Measurements from ENCODE around the gene NUP160.
"Not testable (repeated sequence)": the region's sequence is repeated elsewhere in the genome, so short reads cannot be mapped to it uniquely, and the experiment has no call there.

The NUP160 gene

GRCh38 chr11:47784785-47785381 is 63.3 kb downstream of the NUP160 start:
- H3K9ac ChIP-seq (ENCODE audit: low read depth, low read length) = no peak overlapping the region
- H3K4me2 ChIP-seq (ENCODE audit: low read length) = no peak overlapping the region
- H3K4me3 ChIP-seq (ENCODE audit: low read length) = no peak overlapping the region
- peaks cover 47% of the 10 kb centered on the region for H3K36me3 ChIP-seq (ENCODE audit: insufficient read depth, low read length)
- no peaks in the 10 kb centered on the region for H3K9me3 ChIP-seq (replicated peaks; ENCODE audit: low read length)
- H3K4me1 ChIP-seq (ENCODE audit: control insufficient read depth, insufficient read depth, low read length) = peaks cover 8% of the 10 kb centered on the region
- H3K27me3 ChIP-seq (ENCODE audit: control insufficient read depth, insufficient read depth, low read length) = no peaks in the 10 kb centered on the region

GRCh38 chr11:47783087-47783610 is 65.0 kb downstream of the NUP160 start:
- Histone ChIP-seq H3K9me3 (replicated peaks; ENCODE audit: low read length) (no peaks in the 10 kb centered on the region), H3K27me3 (ENCODE audit: control insufficient read depth, insufficient read depth, low read length) (no peaks in the 10 kb centered on the region), H3K4me2 (ENCODE audit: low read length) (no peak overlapping the region), H3K4me1 (ENCODE audit: control insufficient read depth, insufficient read depth, low read length) (peaks cover 3% of the 10 kb centered on the region), H3K36me3 (ENCODE audit: insufficient read depth, low read length) (peaks cover 65% of the 10 kb centered on the region), H3K9ac (ENCODE audit: low read depth, low read length) (no peak overlapping the region), H3K4me3 (ENCODE audit: low read length) (no peak overlapping the region)

GRCh38 chr11:47778878-47779483 is 69.2 kb downstream of the NUP160 start:
- Histone ChIP-seq H3K4me1 (ENCODE audit: control insufficient read depth, insufficient read depth, low read length) (no peaks in the 10 kb centered on the region), H3K36me3 (ENCODE audit: insufficient read depth, low read length) (peaks cover 51% of the 10 kb centered on the region), H3K4me2 (ENCODE audit: low read length) (no peak overlapping the region), H3K4me3 (ENCODE audit: low read length) (no peak overlapping the region), H3K9me3 (replicated peaks; ENCODE audit: low read length) (no peaks in the 10 kb centered on the region), H3K9ac (ENCODE audit: low read depth, low read length) (no peak overlapping the region), H3K27me3 (ENCODE audit: control insufficient read depth, insufficient read depth, low read length) (no peaks in the 10 kb centered on the region)

- H3K27me3 ChIP-seq (ENCODE audit: control insufficient read depth, insufficient read depth, low read length) = no peaks in the 10 kb centered on the region
- no peaks in the 10 kb centered on the region for H3K9me3 ChIP-seq (replicated peaks; ENCODE audit: low read length)
- H3K36me3 ChIP-seq (ENCODE audit: insufficient read depth, low read length) = peaks cover 35% of the 10 kb centered on the region
- no peaks in the 10 kb centered on the region for H3K4me1 ChIP-seq (ENCODE audit: control insufficient read depth, insufficient read depth, low read length)
- H3K9ac ChIP-seq (ENCODE audit: low read depth, low read length) = no peak overlapping the region
- no peak overlapping the region for H3K4me3 ChIP-seq (ENCODE audit: low read length)
- no peak overlapping the region for H3K4me2 ChIP-seq (ENCODE audit: low read length)
These were observed 72.8 kb downstream of the NUP160 start for GRCh38 chr11:47775240-47775869.

- Histone ChIP-seq H3K27me3 (ENCODE audit: control insufficient read depth, insufficient read depth, low read length) (no peaks in the 10 kb centered on the region), H3K4me2 (ENCODE audit: low read length) (no peak overlapping the region), H3K9ac (ENCODE audit: low read depth, low read length) (no peak overlapping the region), H3K9me3 (replicated peaks; ENCODE audit: low read length) (no peaks in the 10 kb centered on the region), H3K4me3 (ENCODE audit: low read length) (no peak overlapping the region), H3K4me1 (ENCODE audit: control insufficient read depth, insufficient read depth, low read length) (no peaks in the 10 kb centered on the region), H3K36me3 (ENCODE audit: insufficient read depth, low read length) (peaks cover 21% of the 10 kb centered on the region)
These were observed 74.3 kb downstream of the NUP160 start for GRCh38 chr11:47773882-47774281.

- H3K4me1 ChIP-seq (ENCODE audit: control insufficient read depth, insufficient read depth, low read length) = peaks cover 18% of the 10 kb centered on the region
- H3K9me3 ChIP-seq (replicated peaks; ENCODE audit: low read length); H3K27me3 ChIP-seq (ENCODE audit: control insufficient read depth, insufficient read depth, low read length); H3K4me3 ChIP-seq (ENCODE audit: low read length); H3K4me2 ChIP-seq (ENCODE audit: low read length); H3K9ac ChIP-seq (ENCODE audit: low read depth, low read length); H3K36me3 ChIP-seq (ENCODE audit: insufficient read depth, low read length): not testable (repeated sequence)
These were observed 78.6 kb downstream of the NUP160 start for GRCh38 chr11:47769556-47769955.

GRCh38 chr11:47768101-47768612 is 80.0 kb downstream of the NUP160 start:
- peak overlapping the region; percentile 89 for H3K4me2 ChIP-seq (ENCODE audit: low read length)
- peaks cover 18% of the 10 kb centered on the region for H3K36me3 ChIP-seq (ENCODE audit: insufficient read depth, low read length)
- peaks cover 19% of the 10 kb centered on the region for H3K4me1 ChIP-seq (ENCODE audit: control insufficient read depth, insufficient read depth, low read length)
- no peaks in the 10 kb centered on the region for H3K27me3 ChIP-seq (ENCODE audit: control insufficient read depth, insufficient read depth, low read length)
- peak overlapping the region; percentile 68 for H3K4me3 ChIP-seq (ENCODE audit: low read length)
- no peaks in the 10 kb centered on the region for H3K9me3 ChIP-seq (replicated peaks; ENCODE audit: low read length)
- peak overlapping the region; percentile 96 for H3K9ac ChIP-seq (ENCODE audit: low read depth, low read length)

- Histone ChIP-seq H3K4me2 (ENCODE audit: low read length) (peak overlapping the region; percentile 75), H3K9ac (ENCODE audit: low read depth, low read length) (peak overlapping the region; percentile 98), H3K9me3 (replicated peaks; ENCODE audit: low read length) (no peaks in the 10 kb centered on the region), H3K4me1 (ENCODE audit: control insufficient read depth, insufficient read depth, low read length) (peaks cover 19% of the 10 kb centered on the region), H3K27me3 (ENCODE audit: control insufficient read depth, insufficient read depth, low read length) (no peaks in the 10 kb centered on the region), H3K36me3 (ENCODE audit: insufficient read depth, low read length) (peaks cover 27% of the 10 kb centered on the region), H3K4me3 (ENCODE audit: low read length) (peak overlapping the region; percentile 79)
These were observed 81.5 kb downstream of the NUP160 start for GRCh38 chr11:47766509-47767227.

GRCh38 chr11:47765086-47765485 is 83.1 kb downstream of the NUP160 start:
- H3K4me2 ChIP-seq (ENCODE audit: low read length) = peak overlapping the region; percentile 75
- peaks cover 19% of the 10 kb centered on the region for H3K4me1 ChIP-seq (ENCODE audit: control insufficient read depth, insufficient read depth, low read length)
- H3K4me3 ChIP-seq (ENCODE audit: low read length) = peak overlapping the region; percentile 79
- H3K36me3 ChIP-seq (ENCODE audit: insufficient read depth, low read length) = peaks cover 43% of the 10 kb centered on the region
- no peaks in the 10 kb centered on the region for H3K27me3 ChIP-seq (ENCODE audit: control insufficient read depth, insufficient read depth, low read length)
- H3K9ac ChIP-seq (ENCODE audit: low read depth, low read length) = peak overlapping the region; percentile 9
- no peaks in the 10 kb centered on the region for H3K9me3 ChIP-seq (replicated peaks; ENCODE audit: low read length)

GRCh38 chr11:47759291-47759690 is 88.9 kb downstream of the NUP160 start:
- peaks cover 70% of the 10 kb centered on the region for H3K36me3 ChIP-seq (ENCODE audit: insufficient read depth, low read length)
- not testable (repeated sequence) for H3K9ac ChIP-seq (ENCODE audit: low read depth, low read length); H3K9me3 ChIP-seq (replicated peaks; ENCODE audit: low read length); H3K4me2 ChIP-seq (ENCODE audit: low read length); H3K4me3 ChIP-seq (ENCODE audit: low read length); H3K4me1 ChIP-seq (ENCODE audit: control insufficient read depth, insufficient read depth, low read length); H3K27me3 ChIP-seq (ENCODE audit: control insufficient read depth, insufficient read depth, low read length)

- Histone ChIP-seq H3K4me3 (ENCODE audit: low read length) (no peak overlapping the region), H3K36me3 (ENCODE audit: insufficient read depth, low read length) (peaks cover 76% of the 10 kb centered on the region), H3K9me3 (replicated peaks; ENCODE audit: low read length) (no peaks in the 10 kb centered on the region), H3K4me2 (ENCODE audit: low read length) (no peak overlapping the region), H3K27me3 (ENCODE audit: control insufficient read depth, insufficient read depth, low read length) (no peaks in the 10 kb centered on the region), H3K4me1 (ENCODE audit: control insufficient read depth, insufficient read depth, low read length) (no peaks in the 10 kb centered on the region), H3K9ac (ENCODE audit: low read depth, low read length) (no peak overlapping the region)
These were observed 91.9 kb downstream of the NUP160 start for GRCh38 chr11:47756208-47756607.

Measured in skeletal muscle satellite cell (primary cell).